GM19035 (cell line): ENCODE measurements around the gene ACOX1.
"Not testable (repeated sequence)": the region's sequence is repeated elsewhere in the genome, so short reads cannot be mapped to it uniquely, and the experiment has no call there.

Experiments
- ATAC-seq: cut with Tn5 transposase; IDR thresholded peaks from one replicate; pipeline ENCODE4 v1.9.1; 2021; ENCODE audit not compliant: unreplicated experiment

The ACOX1 gene

GRCh38 chr17:75981019-75981615, 2.2 kb upstream of the ACOX1 start:
- ATAC-seq, result no peak

- ATAC-seq, result no peak
These were observed 1.4 kb upstream of the ACOX1 start for GRCh38 chr17:75980188-75981018.

- ATAC-seq, result peak; percentile 19
These were observed 780 bp upstream of the ACOX1 start for GRCh38 chr17:75979705-75980187.

GRCh38 chr17:75976175-75976848, 2.7 kb downstream of the ACOX1 start:
- no peak for ATAC-seq

- no peak for ATAC-seq
These were observed 3.2 kb downstream of the ACOX1 start for GRCh38 chr17:75975757-75976174.

GRCh38 chr17:75975187-75975586, 3.8 kb downstream of the ACOX1 start:
- not testable (repeated sequence) for ATAC-seq

GRCh38 chr17:75970626-75971025, 8.3 kb downstream of the ACOX1 start:
- no peak for ATAC-seq

- no peak for ATAC-seq
These were observed 8.9 kb downstream of the ACOX1 start for GRCh38 chr17:75970011-75970523.

GRCh38 chr17:75969044-75969443, 9.9 kb downstream of the ACOX1 start:
- not testable (repeated sequence) for ATAC-seq

GRCh38 chr17:75965468-75965867, 13.5 kb downstream of the ACOX1 start:
- ATAC-seq, result no peak

GRCh38 chr17:75959839-75960511, 19.0 kb downstream of the ACOX1 start:
- ATAC-seq, result no peak

- no peak for ATAC-seq
These were observed 19.7 kb downstream of the ACOX1 start for GRCh38 chr17:75959051-75959838.

GRCh38 chr17:75950855-75951554, 28.0 kb downstream of the ACOX1 start:
- no peak for ATAC-seq

- no peak for ATAC-seq
These were observed 28.5 kb downstream of the ACOX1 start for GRCh38 chr17:75950421-75950820.

GRCh38 chr17:75945211-75945610, 33.8 kb downstream of the ACOX1 start:
- no peak for ATAC-seq

GRCh38 chr17:75943491-75943890, 35.5 kb downstream of the ACOX1 start:
- no peak for ATAC-seq

- ATAC-seq, result no peak
These were observed 36.5 kb downstream of the ACOX1 start for GRCh38 chr17:75942473-75942872.

- no peak for ATAC-seq
These were observed 37.5 kb downstream of the ACOX1 start for GRCh38 chr17:75941442-75941819.

GRCh38 chr17:75940727-75941441, 38.1 kb downstream of the ACOX1 start, which contains the start of gene FBF1:
Gene FBF1, minus strand, starts transcription at chr17:75941042. Its CDS starts 2,893 bp downstream, at chr17:75938149.
- peak; percentile 94 for ATAC-seq
